HL-60 (cell line): Measurements from ENCODE around the gene GATD1.

Source experiments
- DNase-seq, 2 experiments: peaks; one replicate each; pipeline ENCODE4 v3.0.0-alpha.2; 2010 to 2020; ENCODE audit warnings: low read depth in 1 of 2, low spot score in 1 of 2
- H3K27ac ChIP-seq: fragments of 250-450 bp; sonication (Bioruptor Pico); replicated peaks from 2 replicates; pipeline ENCODE4 v1.5.1; 2020; ENCODE audit warnings: mild to moderate bottlenecking, moderate library complexity
- H3K27me3 ChIP-seq: fragments of 250-450 bp; sonication (Bioruptor Pico); 2 replicates; pipeline ENCODE4 v1.5.1; 2021; ENCODE audit warnings: mild to moderate bottlenecking, moderate library complexity; ENCODE audit not compliant: insufficient read depth, poor library complexity, severe bottlenecking
- H3K4me3 ChIP-seq: replicated peaks from 2 replicates; pipeline ENCODE4 v1.5.1; 2011; ENCODE audit warnings: mild to moderate bottlenecking, control low read depth, low read length; ENCODE audit not compliant: insufficient read depth
- CTCF ChIP-seq: IDR thresholded peaks from one replicate; pipeline ENCODE4 v1.5.1; 2011; ENCODE audit warnings: low read length, control low read depth, inconsistent platforms; ENCODE audit not compliant: insufficient read depth
- GABPA ChIP-seq: IDR thresholded peaks from 2 replicates; pipeline ENCODE4 v1.6.1; 2012; ENCODE audit warnings: low read depth
- POLR2AphosphoS5 ChIP-seq: IDR thresholded peaks from 2 replicates; pipeline ENCODE4 v1.6.1; 2012; ENCODE audit warnings: low read depth
- SPI1 ChIP-seq: IDR thresholded peaks from 2 replicates; pipeline ENCODE4 v1.6.1; 2012; ENCODE audit warnings: low read depth, mild to moderate bottlenecking, borderline replicate concordance
- TF ChIP-seq, protein P1 (sequence below): IDR thresholded peaks from 2 replicates; pipeline ENCODE4 v1.6.1; 2012; ENCODE audit warnings: low read depth; ENCODE audit not compliant: insufficient replicate concordance

GATD1 gene

GRCh38 chr11:787084-787675 lies 9.9 kb upstream of the GATD1 start:
- Histone ChIP-seq H3K27ac (no peak overlapping the region), H3K4me3 (no peak overlapping the region), H3K27me3 (peaks cover 6% of the 10 kb centered on the region)
- no peak for DNase-seq
- no peak for TF ChIP-seq CTCF
- no peak for TF ChIP-seq POLR2AphosphoS5
- no peak for TF ChIP-seq GABPA
- TF ChIP-seq SPI1, result no peak
- TF ChIP-seq, protein P1, sequence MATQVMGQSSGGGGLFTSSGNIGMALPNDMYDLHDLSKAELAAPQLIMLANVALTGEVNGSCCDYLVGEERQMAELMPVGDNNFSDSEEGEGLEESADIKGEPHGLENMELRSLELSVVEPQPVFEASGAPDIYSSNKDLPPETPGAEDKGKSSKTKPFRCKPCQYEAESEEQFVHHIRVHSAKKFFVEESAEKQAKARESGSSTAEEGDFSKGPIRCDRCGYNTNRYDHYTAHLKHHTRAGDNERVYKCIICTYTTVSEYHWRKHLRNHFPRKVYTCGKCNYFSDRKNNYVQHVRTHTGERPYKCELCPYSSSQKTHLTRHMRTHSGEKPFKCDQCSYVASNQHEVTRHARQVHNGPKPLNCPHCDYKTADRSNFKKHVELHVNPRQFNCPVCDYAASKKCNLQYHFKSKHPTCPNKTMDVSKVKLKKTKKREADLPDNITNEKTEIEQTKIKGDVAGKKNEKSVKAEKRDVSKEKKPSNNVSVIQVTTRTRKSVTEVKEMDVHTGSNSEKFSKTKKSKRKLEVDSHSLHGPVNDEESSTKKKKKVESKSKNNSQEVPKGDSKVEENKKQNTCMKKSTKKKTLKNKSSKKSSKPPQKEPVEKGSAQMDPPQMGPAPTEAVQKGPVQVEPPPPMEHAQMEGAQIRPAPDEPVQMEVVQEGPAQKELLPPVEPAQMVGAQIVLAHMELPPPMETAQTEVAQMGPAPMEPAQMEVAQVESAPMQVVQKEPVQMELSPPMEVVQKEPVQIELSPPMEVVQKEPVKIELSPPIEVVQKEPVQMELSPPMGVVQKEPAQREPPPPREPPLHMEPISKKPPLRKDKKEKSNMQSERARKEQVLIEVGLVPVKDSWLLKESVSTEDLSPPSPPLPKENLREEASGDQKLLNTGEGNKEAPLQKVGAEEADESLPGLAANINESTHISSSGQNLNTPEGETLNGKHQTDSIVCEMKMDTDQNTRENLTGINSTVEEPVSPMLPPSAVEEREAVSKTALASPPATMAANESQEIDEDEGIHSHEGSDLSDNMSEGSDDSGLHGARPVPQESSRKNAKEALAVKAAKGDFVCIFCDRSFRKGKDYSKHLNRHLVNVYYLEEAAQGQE, result no peak

- H3K27me3 ChIP-seq, result peaks cover 6% of the 10 kb centered on the region
- TF ChIP-seq CTCF (no peak), SPI1 (no peak), POLR2AphosphoS5 (no peak), GABPA (no peak)
- TF ChIP-seq, protein P1, result no peak
- H3K4me3 ChIP-seq, result no peak overlapping the region
- no peak overlapping the region for H3K27ac ChIP-seq
- DNase-seq, result no peak
Measured at GRCh38 chr11:786235-787083, 9.2 kb upstream of the GATD1 start.

DNA sequence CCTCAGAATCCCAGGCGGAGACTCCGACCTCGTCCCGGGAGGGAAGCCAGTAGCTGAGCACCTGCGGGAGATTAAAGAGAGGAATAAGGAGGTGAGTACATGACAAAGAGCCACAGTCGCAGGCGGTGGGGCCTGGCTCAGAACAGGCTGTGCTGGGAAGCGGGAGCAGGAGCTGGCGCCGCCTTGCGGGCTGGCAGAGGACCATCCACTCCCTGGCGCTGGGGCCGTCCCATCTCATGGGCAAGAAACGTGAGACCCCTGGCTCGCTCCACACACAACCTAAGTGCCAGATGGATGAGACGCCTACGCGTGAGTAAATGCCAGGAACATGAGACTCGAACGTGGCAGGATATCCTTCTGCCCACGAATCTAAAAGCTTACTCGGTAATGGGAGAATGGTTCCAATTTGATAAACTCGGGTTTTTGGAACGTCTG lies 6.3 kb upstream of the GATD1 start:
- DNase-seq, result peak in 1 of 2 experiments; percentile 45
- H3K4me3 ChIP-seq, result no peak overlapping the region
- no peak overlapping the region for H3K27ac ChIP-seq
- H3K27me3 ChIP-seq, result peaks cover 4% of the 10 kb centered on the region
- TF ChIP-seq GABPA (no peak), CTCF (peak; percentile 29), POLR2AphosphoS5 (peak; percentile 22; the same call in 1 of the 2 replicates)
